NK-92 (cell line): ENCODE data around the gene SCUBE1.

Experiments
- DNase-seq: peaks from one replicate; lab custom pipeline; 2025; ENCODE audit not compliant: unreplicated experiment; lab: John Stamatoyannopoulos, UW

SCUBE1 gene

GRCh38 chr22:43239956-43240355 lies 103.2 kb downstream of the SCUBE1 start:
- no peak for DNase-seq

- DNase-seq: no peak
Observed at GRCh38 chr22:43239193-43239780, 103.9 kb downstream of the SCUBE1 start.

GRCh38 chr22:43238526-43239006 lies 104.6 kb downstream of the SCUBE1 start:
- DNase-seq: no peak

GRCh38 chr22:43237280-43237679 lies 105.9 kb downstream of the SCUBE1 start:
- no peak for DNase-seq

GRCh38 chr22:43236411-43237166 lies 106.6 kb downstream of the SCUBE1 start:
- DNase-seq: no peak

GRCh38 chr22:43235445-43236409 lies 107.4 kb downstream of the SCUBE1 start:
- no peak for DNase-seq

GRCh38 chr22:43234264-43234988 lies 108.7 kb downstream of the SCUBE1 start:
- DNase-seq: no peak

GRCh38 chr22:43233529-43233928 lies 109.6 kb downstream of the SCUBE1 start:
- no peak for DNase-seq

GRCh38 chr22:43232445-43232844 lies 110.7 kb downstream of the SCUBE1 start:
- no peak for DNase-seq

GRCh38 chr22:43231724-43232034 lies 111.5 kb downstream of the SCUBE1 start:
- no peak for DNase-seq

GRCh38 chr22:43230971-43231723 lies 112.0 kb downstream of the SCUBE1 start:
- no peak for DNase-seq

GRCh38 chr22:43230571-43230970 lies 112.6 kb downstream of the SCUBE1 start:
- DNase-seq: no peak

GRCh38 chr22:43228863-43229262 lies 114.3 kb downstream of the SCUBE1 start:
- DNase-seq: no peak

GRCh38 chr22:43228330-43228729 lies 114.8 kb downstream of the SCUBE1 start:
- DNase-seq: no peak

- DNase-seq: no peak
Observed at GRCh38 chr22:43227239-43227630, 115.9 kb downstream of the SCUBE1 start.

- DNase-seq: no peak
Observed at GRCh38 chr22:43226377-43227238, 116.6 kb downstream of the SCUBE1 start.

- DNase-seq: no peak
Observed at GRCh38 chr22:43225609-43226008, 117.6 kb downstream of the SCUBE1 start.

GRCh38 chr22:43222987-43223386 lies 120.2 kb downstream of the SCUBE1 start:
- DNase-seq: no peak

GRCh38 chr22:43222262-43222661 lies 120.9 kb downstream of the SCUBE1 start:
- no peak for DNase-seq
